ENCODE measurements around the gene DCTPP1.

The DCTPP1 gene

DNA sequence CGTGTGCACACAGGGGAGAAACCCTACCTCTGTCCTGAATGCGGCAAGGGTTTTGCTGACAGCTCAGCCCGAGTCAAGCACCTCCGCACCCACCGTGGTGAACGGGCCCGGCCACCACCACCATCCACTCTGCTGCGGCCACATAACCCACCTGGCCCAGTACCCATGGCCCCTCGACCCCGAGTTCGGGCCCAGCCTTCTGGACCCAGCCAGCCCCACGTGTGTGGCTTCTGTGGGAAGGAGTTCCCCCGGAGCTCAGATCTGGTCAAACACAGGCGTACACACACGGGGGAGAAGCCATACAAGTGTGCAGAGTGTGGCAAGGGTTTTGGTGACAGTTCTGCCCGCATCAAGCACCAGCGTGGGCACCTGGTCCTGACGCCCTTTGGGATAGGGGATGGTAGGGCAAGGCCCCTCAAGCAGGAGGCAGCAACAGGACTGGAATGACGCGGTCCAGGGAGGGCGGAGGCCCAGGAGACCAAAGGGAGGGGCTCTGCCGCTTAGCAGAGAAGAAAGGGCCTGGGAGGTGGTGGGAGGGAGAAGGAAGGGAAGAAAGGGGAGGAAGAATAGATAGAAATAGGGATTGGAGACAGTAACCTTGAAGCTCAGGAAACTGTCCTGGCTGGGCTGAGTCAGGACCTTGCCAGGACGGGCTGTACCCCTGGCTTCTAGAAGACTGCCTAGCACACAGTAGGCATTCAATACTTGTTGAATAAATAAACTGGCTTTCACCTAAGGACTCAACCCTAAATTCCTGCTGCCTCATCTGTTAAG, 31.0 kb downstream of the DCTPP1 start:
- H3K27ac ChIP-seq (ENCODE audit: extremely low read depth, low read depth, low read length), result peak overlapping the region; percentile 95; the same call in 1 of the 2 replicates
- CTCF ChIA-PET, result interaction anchor here (0.6 to 1.2 kb wide), 5 partner anchors 10 to 230 kb away, joined by 3 to 4 read pairs (median 3); no protein-coding TSS in a partner anchor
- no peak overlapping the region for H3K4me3 ChIP-seq (ENCODE audit: low read depth, low read length)
- peak; percentile 87 for TF ChIP-seq SCRT1 (tag by site-specific recombination; IDR thresholded peaks at IDR 0.05; ENCODE audit: borderline replicate concordance)
- TF ChIP-seq ZNF561 (tag by site-specific recombination; IDR thresholded peaks at IDR 0.05; ENCODE audit: borderline replicate concordance), result no peak
- 0 out of 2 replicates have a peak, but pooled peaks have one; percentile 7 for TF ChIP-seq ZFHX2 (tag by site-specific recombination; conservative IDR thresholded peaks at IDR 0.05)
- TF ChIP-seq ZBTB21 (tag by site-specific recombination; IDR thresholded peaks at IDR 0.05), result no peak
- peak; percentile 28; the same call in 1 of the 2 replicates for TF ChIP-seq GLIS1 (tag by site-specific recombination; IDR thresholded peaks at IDR 0.05)
- peak; percentile 28; the same call in 1 of the 2 replicates for TF ChIP-seq SP2 (tag by site-specific recombination; IDR thresholded peaks at IDR 0.05)
- peak; percentile 19; the same call in 1 of the 2 replicates for TF ChIP-seq PRDM1 (tag by site-specific recombination; IDR thresholded peaks at IDR 0.05)
- peak; percentile 42 for TF ChIP-seq EGR2 (tag by site-specific recombination; IDR thresholded peaks at IDR 0.05; ENCODE audit: low read depth)
- TF ChIP-seq ZNF610 (tag by site-specific recombination; IDR thresholded peaks at IDR 0.05; ENCODE audit: borderline replicate concordance), result no peak
- TF ChIP-seq ZNF341 (tag by site-specific recombination; IDR thresholded peaks at IDR 0.05; ENCODE audit: low read depth), result 0 out of 2 replicates have a peak, but pooled peaks have one; percentile 8
- peak; percentile 79; the same call in 1 of the 2 replicates for TF ChIP-seq SCRT2 (tag by site-specific recombination; IDR thresholded peaks at IDR 0.05)
- peak; percentile 54 for TF ChIP-seq KLF1 (tag by site-specific recombination; IDR thresholded peaks at IDR 0.05)
- TF ChIP-seq ZNF48 (tag by site-specific recombination; IDR thresholded peaks at IDR 0.05), result peak; percentile 82; the same call in 1 of the 2 replicates
- TF ChIP-seq, protein P1, sequence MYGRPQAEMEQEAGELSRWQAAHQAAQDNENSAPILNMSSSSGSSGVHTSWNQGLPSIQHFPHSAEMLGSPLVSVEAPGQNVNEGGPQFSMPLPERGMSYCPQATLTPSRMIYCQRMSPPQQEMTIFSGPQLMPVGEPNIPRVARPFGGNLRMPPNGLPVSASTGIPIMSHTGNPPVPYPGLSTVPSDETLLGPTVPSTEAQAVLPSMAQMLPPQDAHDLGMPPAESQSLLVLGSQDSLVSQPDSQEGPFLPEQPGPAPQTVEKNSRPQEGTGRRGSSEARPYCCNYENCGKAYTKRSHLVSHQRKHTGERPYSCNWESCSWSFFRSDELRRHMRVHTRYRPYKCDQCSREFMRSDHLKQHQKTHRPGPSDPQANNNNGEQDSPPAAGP (tag by site-specific recombination; IDR thresholded peaks at IDR 0.05), result peak; percentile 74; the same call in 1 of the 2 replicates
- H3K36me3 ChIP-seq (ENCODE audit: control insufficient read depth in 2 of 2, insufficient read depth in 1 of 2, low read length in 2 of 2), result peaks cover 0 to 27% of the 10 kb centered on the region in 2 experiments; a peak in 2 of 3 replicates
- POLR2A ChIA-PET, result interaction anchor here (0.6 to 3.8 kb wide), 11 partner anchors 9 to 742 kb away, joined by 3 to 20 read pairs (median 5); partner anchors contain the start of genes CD2BP2, TBC1D10B, ZNF689 and ZNF771
- no peaks in the 10 kb centered on the region for H3K9me3 ChIP-seq (ENCODE audit: control insufficient read depth, insufficient read depth, low read depth, low read length)
- peaks cover 16% of the 10 kb centered on the region for H3K4me1 ChIP-seq (ENCODE audit: control insufficient read depth, insufficient read depth, low read length)

DNA sequence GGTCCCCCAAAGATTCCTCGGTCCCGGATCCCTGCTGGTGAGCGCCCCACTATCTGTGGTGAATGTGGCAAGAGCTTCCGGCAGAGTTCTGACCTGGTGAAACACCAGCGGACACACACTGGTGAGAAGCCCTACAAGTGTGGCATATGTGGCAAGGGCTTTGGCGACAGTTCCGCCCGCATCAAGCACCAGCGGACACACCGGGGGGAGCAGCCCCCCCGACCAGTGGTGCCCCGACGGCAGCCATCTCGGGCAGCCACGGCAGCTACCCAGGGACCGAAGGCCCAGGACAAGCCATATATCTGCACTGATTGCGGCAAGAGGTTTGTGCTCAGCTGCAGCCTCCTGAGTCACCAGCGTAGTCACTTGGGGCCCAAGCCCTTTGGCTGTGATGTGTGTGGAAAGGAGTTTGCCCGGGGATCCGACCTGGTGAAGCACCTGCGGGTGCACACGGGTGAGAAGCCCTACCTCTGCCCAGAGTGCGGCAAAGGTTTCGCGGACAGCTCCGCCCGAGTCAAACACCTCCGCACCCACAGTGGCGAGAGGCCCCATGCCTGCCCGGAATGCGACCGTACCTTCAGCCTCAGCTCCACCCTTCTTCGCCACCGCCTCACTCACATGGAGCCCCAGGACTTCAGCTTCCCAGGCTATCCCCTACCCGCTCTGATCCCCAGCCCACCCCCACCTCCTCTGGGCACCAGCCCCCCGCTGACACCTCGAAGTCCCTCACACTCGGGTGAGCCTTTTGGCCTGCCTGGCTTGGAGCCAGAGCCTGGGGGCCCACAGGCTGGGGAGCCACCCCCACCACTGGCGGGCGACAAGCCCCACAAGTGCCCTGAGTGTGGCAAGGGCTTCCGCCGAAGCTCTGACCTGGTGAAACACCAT, 31.8 kb downstream of the DCTPP1 start:
- H3K9me3 ChIP-seq (ENCODE audit: control insufficient read depth, insufficient read depth, low read depth, low read length), result no peaks in the 10 kb centered on the region
- H3K36me3 ChIP-seq (ENCODE audit: control insufficient read depth in 2 of 2, insufficient read depth in 1 of 2, low read length in 2 of 2), result peaks cover 0 to 27% of the 10 kb centered on the region in 2 experiments; a peak in 2 of 3 replicates
- H3K4me3 ChIP-seq (ENCODE audit: low read depth, low read length), result no peak overlapping the region
- POLR2A ChIA-PET, result interaction anchor here (0.6 to 3.6 kb wide), 6 partner anchors 10 to 741 kb away, joined by 3 to 20 read pairs (median 6); partner anchors contain the start of genes CD2BP2, TBC1D10B and ZNF771
- peaks cover 16% of the 10 kb centered on the region for H3K4me1 ChIP-seq (ENCODE audit: control insufficient read depth, insufficient read depth, low read length)
- no peak overlapping the region for H3K27ac ChIP-seq (ENCODE audit: extremely low read depth, low read depth, low read length)
- CTCF ChIA-PET, result interaction anchor here (0.6 to 1.2 kb wide), 6 partner anchors 9 to 218 kb away, joined by 3 to 5 read pairs (median 4); partner anchors contain the start of gene ZNF771
- TF ChIP-seq, protein P2, sequence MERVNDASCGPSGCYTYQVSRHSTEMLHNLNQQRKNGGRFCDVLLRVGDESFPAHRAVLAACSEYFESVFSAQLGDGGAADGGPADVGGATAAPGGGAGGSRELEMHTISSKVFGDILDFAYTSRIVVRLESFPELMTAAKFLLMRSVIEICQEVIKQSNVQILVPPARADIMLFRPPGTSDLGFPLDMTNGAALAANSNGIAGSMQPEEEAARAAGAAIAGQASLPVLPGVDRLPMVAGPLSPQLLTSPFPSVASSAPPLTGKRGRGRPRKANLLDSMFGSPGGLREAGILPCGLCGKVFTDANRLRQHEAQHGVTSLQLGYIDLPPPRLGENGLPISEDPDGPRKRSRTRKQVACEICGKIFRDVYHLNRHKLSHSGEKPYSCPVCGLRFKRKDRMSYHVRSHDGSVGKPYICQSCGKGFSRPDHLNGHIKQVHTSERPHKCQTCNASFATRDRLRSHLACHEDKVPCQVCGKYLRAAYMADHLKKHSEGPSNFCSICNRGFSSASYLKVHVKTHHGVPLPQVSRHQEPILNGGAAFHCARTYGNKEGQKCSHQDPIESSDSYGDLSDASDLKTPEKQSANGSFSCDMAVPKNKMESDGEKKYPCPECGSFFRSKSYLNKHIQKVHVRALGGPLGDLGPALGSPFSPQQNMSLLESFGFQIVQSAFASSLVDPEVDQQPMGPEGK (tag by site-specific recombination; IDR thresholded peaks at IDR 0.05), result peak; percentile 38; the same call in 1 of the 2 replicates
- TF ChIP-seq MEIS1 (CRISPR knock-in tag; IDR thresholded peaks at IDR 0.05; ENCODE audit: borderline replicate concordance), result no peak
